ENCODE results near the gene KREMEN2.

GRCh38 chr16:2970563-2970962 lies 6.5 kb downstream of the KREMEN2 start:
- TF ChIP-seq ELF4 (CRISPR knock-in tag; IDR thresholded peaks at IDR 0.05) (no peak), CEBPB (tag; IDR thresholded peaks at IDR 0.05) (no peak), CTCF (IDR thresholded peaks at IDR 0.05 in 2 of 3, conservative IDR thresholded peaks at IDR 0.05 in 1 of 3; ENCODE audit: insufficient read depth in 2 of 3, low read depth in 1 of 3, low read length in 3 of 3) (no peak), CCNT2 (IDR thresholded peaks at IDR 0.05; ENCODE audit: borderline replicate concordance, extremely low read depth, insufficient read length, low read depth, low read length) (no peak), MTA1 (IDR thresholded peaks at IDR 0.05; ENCODE audit: borderline replicate concordance) (no peak), CTBP1 (IDR thresholded peaks at IDR 0.05; ENCODE audit: borderline replicate concordance) (no peak), POLR2A (conservative IDR thresholded peaks at IDR 0.05) (no peak), POU5F1 (IDR thresholded peaks at IDR 0.05; ENCODE audit: borderline replicate concordance, low read depth, low read length, partially characterized antibody) (no peak), MXI1 (IDR thresholded peaks at IDR 0.05; ENCODE audit: low read depth, low read length) (no peak), ZNF75A (CRISPR knock-in tag; IDR thresholded peaks at IDR 0.05) (no peak), KDM1A (IDR thresholded peaks at IDR 0.05) (no peak), NUFIP1 (IDR thresholded peaks at IDR 0.05; ENCODE audit: partially characterized antibody) (no peak), SIN3A (IDR thresholded peaks at IDR 0.05; ENCODE audit: borderline replicate concordance in 2 of 2, control insufficient read depth in 1 of 2, low read depth in 2 of 2, low read length in 2 of 2) (no peak), HNRNPLL (IDR thresholded peaks at IDR 0.05; ENCODE audit: low read depth, low read length, poor library complexity, severe bottlenecking) (no peak)

All from K562 (cell line).